GM21786 (cell line): ENCODE measurements around the gene TLCD5.

Experiments used
- ATAC-seq: cut with Tn5 transposase; IDR thresholded peaks from one replicate; pipeline ENCODE4 v1.9.1; 2021; ENCODE audit not compliant: unreplicated experiment

The TLCD5 gene

GRCh38 chr11:120307476-120307875 lies 17.6 kb upstream of the TLCD5 start:
- ATAC-seq: no peak

- no peak for ATAC-seq
These were observed 17.0 kb upstream of the TLCD5 start for GRCh38 chr11:120308081-120308480.

- no peak for ATAC-seq
These were observed 14.2 kb upstream of the TLCD5 start for GRCh38 chr11:120310870-120311269.

GRCh38 chr11:120314861-120315260 lies 10.2 kb upstream of the TLCD5 start:
- ATAC-seq: no peak

- no peak for ATAC-seq
These were observed 8.0 kb upstream of the TLCD5 start for GRCh38 chr11:120316880-120317688.

GRCh38 chr11:120317689-120318480 lies 7.2 kb upstream of the TLCD5 start:
- no peak for ATAC-seq

GRCh38 chr11:120318906-120319305 lies 6.2 kb upstream of the TLCD5 start:
- no peak for ATAC-seq

GRCh38 chr11:120326228-120326627 lies 1.1 kb downstream of the TLCD5 start:
- no peak for ATAC-seq

- ATAC-seq: no peak
These were observed 1.8 kb downstream of the TLCD5 start for GRCh38 chr11:120326845-120327281.

- ATAC-seq: no peak
These were observed 2.2 kb downstream of the TLCD5 start for GRCh38 chr11:120327311-120327710.

- ATAC-seq: no peak
These were observed 4.5 kb downstream of the TLCD5 start for GRCh38 chr11:120329556-120329955.

GRCh38 chr11:120330045-120330444 lies 4.9 kb downstream of the TLCD5 start:
- no peak for ATAC-seq

- ATAC-seq: no peak
These were observed 6.3 kb downstream of the TLCD5 start for GRCh38 chr11:120331301-120331996.

GRCh38 chr11:120332822-120333716 lies 8.0 kb downstream of the TLCD5 start:
- no peak for ATAC-seq

GRCh38 chr11:120333801-120334200 lies 8.7 kb downstream of the TLCD5 start:
- ATAC-seq: no peak

- no peak for ATAC-seq
These were observed 9.2 kb downstream of the TLCD5 start for GRCh38 chr11:120334332-120334731.

- ATAC-seq: no peak
These were observed 9.9 kb downstream of the TLCD5 start for GRCh38 chr11:120334894-120335462.

- ATAC-seq: peak; percentile 10
These were observed 10.4 kb downstream of the TLCD5 start for GRCh38 chr11:120335556-120335907.

- peak; percentile 49 for ATAC-seq
These were observed 11.0 kb downstream of the TLCD5 start, which contains the start of gene ARHGEF12 for GRCh38 chr11:120335908-120336640. TSS of gene ARHGEF12 (plus strand) at chr11:120336413. CDS start at chr11:120337244, 831 bp downstream.
